GM12891 (cell line): ENCODE measurements around the gene SINHCAF.

Experiments
- DNase-seq: peaks from one replicate; pipeline ENCODE4 v3.0.0; 2011; ENCODE audit warnings: low spot score; ENCODE audit not compliant: insufficient read length
- FAIRE-seq: peaks from 2 replicates; lab custom pipeline; 2011; peaks lifted over from hg19 to GRCh38; lab: Jason Lieb, UNC
- PAX5 ChIP-seq: IDR thresholded peaks from 2 replicates; pipeline ENCODE4 v1.6.1; 2011; ENCODE audit warnings: low read length, moderate library complexity, mild to moderate bottlenecking; ENCODE audit not compliant: insufficient read depth, severe bottlenecking
- POLR2A ChIP-seq: IDR thresholded peaks from 2 replicates; pipeline ENCODE4 v1.6.1; 2011; ENCODE audit warnings: low read depth, low read length, control low read depth
- POLR2AphosphoS5 ChIP-seq: IDR thresholded peaks from 2 replicates; pipeline ENCODE4 v1.6.1; 2011; ENCODE audit warnings: low read depth, low read length, control low read depth
- POU2F2 ChIP-seq: IDR thresholded peaks from 2 replicates; pipeline ENCODE4 v1.6.1; 2011; ENCODE audit warnings: low read depth, mild to moderate bottlenecking, control low read depth, low read length, moderate library complexity
- SPI1 ChIP-seq: IDR thresholded peaks from 2 replicates; pipeline ENCODE4 v1.6.1; 2011; ENCODE audit warnings: low read depth, low read length, control low read depth
- TAF1 ChIP-seq: IDR thresholded peaks from 2 replicates; pipeline ENCODE4 v1.6.1; 2011; ENCODE audit warnings: low read depth, low read length, control low read depth

Gene SINHCAF

GRCh38 chr12:31339831-31340622, 14.1 kb upstream of the SINHCAF start:
- DNase-seq (no peak), FAIRE-seq (no peak)
- no peak for TF ChIP-seq SPI1
- TF ChIP-seq POLR2A = no peak
- TF ChIP-seq POU2F2 = no peak

- TF ChIP-seq SPI1 (no peak), PAX5 (no peak), TAF1 (no peak), POLR2A (no peak), POLR2AphosphoS5 (no peak), POU2F2 (no peak)
- DNase-seq (no peak), FAIRE-seq (no peak)
Measured at GRCh38 chr12:31337952-31338351, 12.0 kb upstream of the SINHCAF start.

DNA sequence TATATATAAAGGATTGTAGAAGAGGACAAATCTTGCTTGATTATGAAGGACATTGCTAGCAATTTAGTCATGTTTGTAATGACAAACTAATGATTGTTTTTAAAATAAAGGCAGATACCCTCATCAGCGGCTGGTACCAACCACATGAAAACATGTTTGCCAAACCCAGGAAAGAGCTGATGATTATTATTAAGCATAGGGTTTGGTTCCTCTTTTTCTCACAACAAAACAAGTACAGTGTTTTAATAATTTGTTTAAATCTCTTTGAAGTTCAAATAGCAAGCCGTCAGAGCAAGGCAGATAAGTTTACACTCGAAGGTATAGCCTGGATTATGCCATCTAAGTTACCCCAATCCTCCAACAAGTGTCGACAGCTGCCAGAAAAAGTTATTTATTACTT, 5.3 kb upstream of the SINHCAF start:
- no peak for DNase-seq
- TF ChIP-seq POU2F2 = no peak
- no peak for TF ChIP-seq POLR2AphosphoS5
- TF ChIP-seq SPI1 = no peak
- no peak for TF ChIP-seq PAX5
- TF ChIP-seq POLR2A = no peak
- no peak for TF ChIP-seq TAF1
- no peak for FAIRE-seq

DNA sequence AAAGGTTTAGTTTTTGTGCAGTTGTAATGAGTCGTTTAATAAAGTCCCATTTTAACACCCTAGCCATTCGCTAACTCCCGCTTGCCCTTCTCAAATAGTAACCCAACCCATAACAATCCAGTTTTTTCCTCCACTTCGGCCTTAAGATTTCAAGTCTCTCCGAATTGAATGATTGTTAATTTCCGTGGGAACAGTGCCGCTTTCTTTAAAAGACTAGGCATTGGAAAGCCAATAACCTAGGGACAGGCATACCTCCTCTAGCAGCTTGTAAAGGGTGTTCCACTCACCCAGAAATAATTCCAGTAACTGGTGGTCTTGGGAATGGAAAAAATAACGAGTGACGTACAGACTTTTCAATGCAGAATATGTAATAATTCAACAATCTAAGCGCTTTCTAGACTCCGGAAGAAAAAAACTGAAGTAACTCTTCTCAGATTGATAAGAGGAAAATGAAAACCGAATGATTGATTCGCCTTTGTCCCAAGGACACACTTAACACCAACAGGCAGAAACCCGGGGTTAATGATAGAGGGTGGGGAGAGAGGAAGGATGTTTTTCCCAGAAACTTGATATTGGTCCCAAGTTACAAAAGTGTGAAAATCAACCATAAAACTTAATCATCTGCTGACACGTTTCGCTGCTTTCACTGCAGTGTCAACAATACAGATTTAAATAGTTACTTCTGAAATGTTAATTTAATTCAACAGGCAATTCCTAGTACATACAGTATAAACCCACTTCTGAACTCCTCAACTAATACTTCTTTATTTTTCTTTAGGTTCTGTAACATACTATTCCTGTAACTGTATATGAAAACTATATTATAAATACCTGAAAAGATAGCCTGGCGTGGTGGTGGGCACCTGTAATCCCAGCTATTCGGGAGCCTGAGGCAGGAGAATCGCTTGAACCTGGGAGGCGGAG, 1.0 kb upstream of the SINHCAF start:
- no peak for TF ChIP-seq TAF1
- TF ChIP-seq POLR2AphosphoS5 = no peak
- no peak for TF ChIP-seq POU2F2
- no peak for TF ChIP-seq SPI1
- TF ChIP-seq PAX5 = no peak
- no peak for TF ChIP-seq POLR2A
- FAIRE-seq = no peak
- DNase-seq = no peak

GRCh38 chr12:31325524-31325875, 450 bp downstream of the SINHCAF start:
- peak; percentile 58; the same call in 1 of the 2 replicates for TF ChIP-seq TAF1
- TF ChIP-seq POU2F2 = no peak
- TF ChIP-seq POLR2A = no peak
- no peak for FAIRE-seq
- DNase-seq = peak; percentile 18

DNA sequence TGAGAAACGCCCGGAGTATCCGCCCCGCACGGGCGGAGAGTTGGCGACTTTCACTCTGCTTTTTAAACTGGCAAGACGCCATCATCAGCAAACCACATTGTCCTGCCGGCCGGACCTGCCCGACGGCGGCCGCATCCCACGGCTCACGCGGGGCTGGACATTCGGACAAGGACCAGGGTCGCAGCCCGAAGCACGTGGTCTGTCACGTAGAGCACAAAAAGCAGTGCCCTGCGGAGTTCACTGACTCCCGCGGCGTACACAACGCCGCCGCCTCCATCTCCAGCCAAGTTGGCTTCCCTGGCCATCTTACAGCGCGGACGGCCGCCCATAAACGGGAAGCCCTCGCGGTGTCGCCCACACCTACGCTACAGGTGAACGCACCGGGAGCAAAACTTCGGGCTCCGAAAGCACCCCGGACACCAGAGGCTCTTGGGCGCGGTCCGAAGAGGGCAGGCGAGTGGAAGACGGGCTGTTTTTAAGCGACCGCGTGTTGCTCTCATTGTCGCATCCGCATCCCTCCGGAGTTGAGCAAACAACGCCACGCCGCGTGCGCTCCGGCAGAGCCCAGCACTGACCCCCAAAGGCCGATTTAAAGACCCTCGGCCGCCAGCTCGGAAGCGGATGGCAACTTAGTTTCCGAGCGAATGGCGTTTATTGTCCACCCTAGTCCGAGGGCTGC, 966 bp downstream of the SINHCAF start:
- no peak for TF ChIP-seq POLR2AphosphoS5
- no peak for TF ChIP-seq TAF1
- no peak for TF ChIP-seq SPI1
- TF ChIP-seq POLR2A = peak; percentile 45
- TF ChIP-seq PAX5 = no peak
- 0 out of 2 replicates have a peak, but pooled peaks have one; percentile 12 for TF ChIP-seq POU2F2
- DNase-seq = peak; percentile 19
- peak; percentile 62 for FAIRE-seq

GRCh38 chr12:31324116-31324844, 1.7 kb downstream of the SINHCAF start:
- TF ChIP-seq PAX5 (no peak), POLR2A (peak; percentile 55; the same call in 1 of the 2 replicates)
- DNase-seq (peak; percentile 40), FAIRE-seq (peak; percentile 35)

GRCh38 chr12:31323391-31324115, 2.4 kb downstream of the SINHCAF start:
- peak; percentile 45 for FAIRE-seq
- peak; percentile 20 for DNase-seq
- TF ChIP-seq POLR2AphosphoS5 = no peak; the same call in 1 of the 2 replicates
- TF ChIP-seq SPI1 = peak; percentile 45
- no peak for TF ChIP-seq POLR2A
- no peak for TF ChIP-seq POU2F2
- TF ChIP-seq TAF1 = 0 out of 2 replicates have a peak, but pooled peaks have one; percentile 25
- TF ChIP-seq PAX5 = no peak
